Vagina (tissue), 2 donors: ENCODE results near the gene ANKRD1. TPM values are rescaled to one million over a fixed set of nuclear protein-coding genes. Genes with fewer than 3 reads are reported as not detected.

Source experiments
- DNase-seq, 2 donors: peaks; one replicate each; pipeline ENCODE4 v3.0.0-alpha.2; 2017; ENCODE audit errors: extremely low spot score in 2 of 2
- H3K27ac ChIP-seq: fragments of 200-600 bp; sonication (generic); one replicate; pipeline ENCODE4 v1.5.1; 2019
- H3K27me3 ChIP-seq: fragments of 200-600 bp; sonication (generic); one replicate; pipeline ENCODE4 v1.5.1; 2019
- H3K36me3 ChIP-seq, 2 donors: fragments of 200-600 bp; sonication (generic); one replicate each; pipeline ENCODE4 v1.5.1; 2017 to 2019
- H3K4me1 ChIP-seq: fragments of 200-600 bp; sonication (generic); one replicate; pipeline ENCODE4 v1.5.1; 2019
- H3K4me3 ChIP-seq, 2 donors: fragments of 200-600 bp; sonication (generic); 1 replicate in 1 of 2; 2 replicates in 1 of 2; pipeline ENCODE4 v1.5.1; 2016 to 2019
- H3K9me3 ChIP-seq: fragments of 200-600 bp; sonication (generic); one replicate; pipeline ENCODE4 v1.5.1; 2019
- CTCF ChIP-seq, 3 experiments: fragments of 450-650 bp in 2 of 3; fragments of 200-600 bp in 1 of 3; sonication (generic) in 1 of 3; IDR thresholded peaks; one replicate each; pipeline ENCODE4 v1.5.1; 2017 to 2019; ENCODE audit warnings: antibody characterized with exemption in 3 of 3, mild to moderate bottlenecking in 2 of 3, moderate library complexity in 2 of 3
- POLR2A ChIP-seq, 2 donors: fragments of 450-650 bp; IDR thresholded peaks; one replicate each; pipeline ENCODE4 v1.6.1; 2017; ENCODE audit warnings: antibody characterized with exemption in 2 of 2, mild to moderate bottlenecking in 2 of 2, moderate library complexity in 2 of 2
- POLR2AphosphoS5 ChIP-seq, 2 donors: sonication (generic); formaldehyde crosslinking; IDR thresholded peaks; one replicate each; pipeline ENCODE4 v1.9.0; 2017; ENCODE audit warnings: antibody characterized with exemption in 2 of 2, mild to moderate bottlenecking in 2 of 2, low read depth in 1 of 2; ENCODE audit not compliant: insufficient read depth in 1 of 2
- intact Hi-C: fragments of 100-400 bp; cut with DNase I; formaldehyde crosslinking; loops from one replicate; pipeline ENCODE4 v1.15.1; 2023
- total RNA-seq: library from RNA; depleted of rRNA; stranded (reverse); fragments of >200 nt; gene quantifications from one replicate; pipeline ENCODE4 v1.2.3, GENCODE V29; 2016

The ANKRD1 gene
- not detected for total RNA-seq

GRCh38 chr10:90920986-90921666 is at the start of gene ANKRD1:
ANKRD1 (minus strand) TSS chr10:90921087; CDS start chr10:90921027, 60 bp downstream.
- Histone ChIP-seq H3K9me3 (no peaks in the 10 kb centered on the region), H3K4me3 (no peak within 1 kb of the TSS), H3K36me3 (no peaks in the 10 kb centered on the region), H3K27me3 (no peaks in the 10 kb centered on the region), H3K27ac (no peak within 1 kb of the TSS), H3K4me1 (no peaks in the 10 kb centered on the region)
- no peak for DNase-seq
- intact Hi-C loops = no loop called here
- TF ChIP-seq POLR2A (IDR thresholded peaks at IDR 0.05) = no peak
- no peak for TF ChIP-seq CTCF (IDR thresholded peaks at IDR 0.05)
- no peak for TF ChIP-seq POLR2AphosphoS5 (IDR thresholded peaks at IDR 0.05; ENCODE audit: insufficient read depth in 1 of 2, low read depth in 1 of 2)

- H3K27me3 ChIP-seq = no peaks in the 10 kb centered on the region
- H3K4me1 ChIP-seq = peaks cover under 1% of the 10 kb centered on the region
- intact Hi-C loops = no loop called here
- DNase-seq = no peak
- TF ChIP-seq POLR2AphosphoS5 (IDR thresholded peaks at IDR 0.05; ENCODE audit: insufficient read depth in 1 of 2, low read depth in 1 of 2) (no peak), CTCF (IDR thresholded peaks at IDR 0.05) (no peak), POLR2A (IDR thresholded peaks at IDR 0.05) (no peak)
- no peak overlapping the region for H3K4me3 ChIP-seq
- no peak overlapping the region for H3K27ac ChIP-seq
- H3K9me3 ChIP-seq = no peaks in the 10 kb centered on the region
- no peaks in the 10 kb centered on the region for H3K36me3 ChIP-seq
These were observed 49.2 kb upstream of the ANKRD1 start for GRCh38 chr10:90969947-90970673.

- H3K4me3 ChIP-seq = no peak overlapping the region
- no peaks in the 10 kb centered on the region for H3K27me3 ChIP-seq
- no peak for DNase-seq
- no peak overlapping the region for H3K27ac ChIP-seq
- H3K36me3 ChIP-seq = no peaks in the 10 kb centered on the region
- peaks cover 4% of the 10 kb centered on the region for H3K4me1 ChIP-seq
- TF ChIP-seq POLR2A (IDR thresholded peaks at IDR 0.05) (no peak), CTCF (IDR thresholded peaks at IDR 0.05) (no peak), POLR2AphosphoS5 (IDR thresholded peaks at IDR 0.05; ENCODE audit: insufficient read depth in 1 of 2, low read depth in 1 of 2) (no peak)
- no peaks in the 10 kb centered on the region for H3K9me3 ChIP-seq
- intact Hi-C loops = no loop called here
These were observed 48.2 kb upstream of the ANKRD1 start for GRCh38 chr10:90969121-90969534.

- Histone ChIP-seq H3K9me3 (no peaks in the 10 kb centered on the region), H3K27ac (no peak overlapping the region), H3K4me3 (no peak overlapping the region), H3K4me1 (peaks cover 4% of the 10 kb centered on the region), H3K36me3 (no peaks in the 10 kb centered on the region), H3K27me3 (no peaks in the 10 kb centered on the region)
- TF ChIP-seq POLR2AphosphoS5 (IDR thresholded peaks at IDR 0.05; ENCODE audit: insufficient read depth in 1 of 2, low read depth in 1 of 2) (no peak), CTCF (IDR thresholded peaks at IDR 0.05) (no peak), POLR2A (IDR thresholded peaks at IDR 0.05) (no peak)
- intact Hi-C loops = no loop called here
- DNase-seq = no peak
These were observed 47.6 kb upstream of the ANKRD1 start for GRCh38 chr10:90968328-90969081.
